Gastroesophageal sphincter (tissue), 3 donors: ENCODE measurements around the gene TNP2.

Experiments used
- EP300 ChIP-seq: sonication (generic); formaldehyde crosslinking; IDR thresholded peaks from one replicate; pipeline ENCODE4 v1.6.1; 2017; ENCODE audit warnings: antibody characterized with exemption, mild to moderate bottlenecking
- POLR2A ChIP-seq, 2 donors: fragments of 450-650 bp; IDR thresholded peaks; one replicate each; pipeline ENCODE4 v1.6.1; 2017; ENCODE audit warnings: antibody characterized with exemption in 2 of 2, mild to moderate bottlenecking in 2 of 2, moderate library complexity in 1 of 2
- POLR2AphosphoS5 ChIP-seq: sonication (generic); formaldehyde crosslinking; IDR thresholded peaks from one replicate; pipeline ENCODE4 v1.6.1; 2017; ENCODE audit warnings: antibody characterized with exemption
- TF ChIP-seq, protein P1 (sequence below), 4 experiments: fragments of 200-600 bp in 2 of 4; fragments of 450-650 bp in 2 of 4; sonication (generic) in 1 of 4; IDR thresholded peaks; one replicate each; pipeline ENCODE4 v1.5.1; 2017 to 2019; ENCODE audit warnings: antibody characterized with exemption in 4 of 4, mild to moderate bottlenecking in 2 of 4, moderate library complexity in 2 of 4

DNA sequence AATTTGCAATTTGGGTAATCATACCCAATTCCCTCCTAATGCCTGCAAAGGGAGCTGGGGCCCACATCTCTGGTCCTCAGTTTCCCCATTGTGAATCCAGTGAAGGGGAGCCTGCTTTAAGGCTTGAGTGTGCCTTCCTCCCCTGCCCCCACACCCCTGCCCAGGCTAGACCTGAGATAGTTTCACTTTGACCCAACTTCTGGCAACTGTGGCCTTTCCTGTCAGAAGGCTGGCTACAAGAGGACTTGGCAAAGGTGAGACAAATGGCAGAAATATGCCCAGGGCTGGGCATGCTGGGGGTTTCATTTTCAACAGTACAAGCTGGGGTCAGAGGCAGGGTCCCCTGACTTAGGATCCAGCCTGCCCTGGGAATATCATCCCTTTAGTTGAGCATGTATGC lies 23.1 kb downstream of the TNP2 start:
- TF ChIP-seq, protein P1, sequence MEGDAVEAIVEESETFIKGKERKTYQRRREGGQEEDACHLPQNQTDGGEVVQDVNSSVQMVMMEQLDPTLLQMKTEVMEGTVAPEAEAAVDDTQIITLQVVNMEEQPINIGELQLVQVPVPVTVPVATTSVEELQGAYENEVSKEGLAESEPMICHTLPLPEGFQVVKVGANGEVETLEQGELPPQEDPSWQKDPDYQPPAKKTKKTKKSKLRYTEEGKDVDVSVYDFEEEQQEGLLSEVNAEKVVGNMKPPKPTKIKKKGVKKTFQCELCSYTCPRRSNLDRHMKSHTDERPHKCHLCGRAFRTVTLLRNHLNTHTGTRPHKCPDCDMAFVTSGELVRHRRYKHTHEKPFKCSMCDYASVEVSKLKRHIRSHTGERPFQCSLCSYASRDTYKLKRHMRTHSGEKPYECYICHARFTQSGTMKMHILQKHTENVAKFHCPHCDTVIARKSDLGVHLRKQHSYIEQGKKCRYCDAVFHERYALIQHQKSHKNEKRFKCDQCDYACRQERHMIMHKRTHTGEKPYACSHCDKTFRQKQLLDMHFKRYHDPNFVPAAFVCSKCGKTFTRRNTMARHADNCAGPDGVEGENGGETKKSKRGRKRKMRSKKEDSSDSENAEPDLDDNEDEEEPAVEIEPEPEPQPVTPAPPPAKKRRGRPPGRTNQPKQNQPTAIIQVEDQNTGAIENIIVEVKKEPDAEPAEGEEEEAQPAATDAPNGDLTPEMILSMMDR (IDR thresholded peaks at IDR 0.05): no peak
- TF ChIP-seq POLR2A (IDR thresholded peaks at IDR 0.05) (no peak), EP300 (no peak), POLR2AphosphoS5 (no peak)
